T-helper 1 cell treated with Interleukin-12 subunit alpha and Interleukin-12 subunit beta and Interleukin-4 antibody, amounts not matched to agents 30 ng/mL and 1 ng/mL, for 36 hours (primary cell): ENCODE measurements around the gene MTPN. TPM values are rescaled to one million over a fixed set of nuclear protein-coding genes. Genes with fewer than 3 reads are reported as not detected.

Experiments
- intact Hi-C: fragments of 100-400 bp; cut with micrococcal nuclease; formaldehyde crosslinking; loops from one replicate; pipeline ENCODE4 v1.15.1; 2024
- total RNA-seq: library from RNA; stranded (reverse); gene quantifications from 2 replicates; pipeline ENCODE4 v1.2.3, GENCODE V29; 2022

MTPN gene
- total RNA-seq, 1 donor from 2014 or later, result 118 TPM

- intact Hi-C loops, result no loop called here
These were observed 47.4 kb downstream of the MTPN start for GRCh38 chr7:135929722-135930141.

GRCh38 chr7:135929249-135929648 lies 47.9 kb downstream of the MTPN start:
- intact Hi-C loops, result no loop called here

DNA sequence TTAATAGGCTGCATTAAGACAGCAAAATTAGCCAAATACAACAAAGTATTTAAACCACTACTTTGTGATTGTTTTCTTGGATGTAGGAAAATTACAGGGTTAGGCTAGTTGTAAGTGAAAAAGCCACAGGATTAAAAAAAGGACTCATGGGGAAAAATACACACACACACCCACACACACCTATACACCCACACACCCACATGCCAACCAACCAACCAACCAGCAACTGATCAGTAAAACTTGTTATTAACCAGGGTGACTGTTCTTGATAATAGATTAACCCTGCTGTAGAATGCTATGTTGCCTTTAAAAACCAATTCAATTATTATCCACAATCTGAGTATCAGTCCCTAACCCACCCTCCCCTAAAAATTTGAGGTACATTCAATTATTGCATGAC lies 49.0 kb downstream of the MTPN start:
- intact Hi-C loops, result no loop called here

GRCh38 chr7:135925210-135925609 lies 51.9 kb downstream of the MTPN start:
- intact Hi-C loops, result no loop called here

DNA sequence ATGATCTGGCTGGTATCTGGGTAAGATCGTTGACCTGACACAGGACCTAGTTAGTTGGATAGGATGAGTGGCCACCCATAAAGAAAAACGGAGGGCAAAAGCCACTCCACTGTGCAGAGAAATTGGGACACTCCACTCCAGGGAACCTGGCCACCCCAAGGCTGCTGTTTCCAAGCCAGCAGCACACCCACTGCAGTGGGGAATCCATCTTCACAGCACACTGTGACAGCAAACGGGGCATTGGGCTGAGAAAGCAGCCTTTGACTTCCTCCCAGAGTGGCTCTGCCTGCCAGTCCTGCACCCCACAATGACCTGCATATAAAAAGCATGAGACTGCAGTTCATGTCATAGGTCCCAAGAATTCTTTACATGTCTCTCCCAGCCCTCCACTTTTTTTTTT lies 52.9 kb downstream of the MTPN start:
- intact Hi-C loops, result no loop called here

GRCh38 chr7:135922263-135922662 lies 54.9 kb downstream of the MTPN start:
- intact Hi-C loops, result no loop called here

- intact Hi-C loops, result no loop called here
These were observed 56.7 kb downstream of the MTPN start for GRCh38 chr7:135920478-135920877.

- intact Hi-C loops, result no loop called here
These were observed 57.9 kb downstream of the MTPN start for GRCh38 chr7:135919071-135919841.

DNA sequence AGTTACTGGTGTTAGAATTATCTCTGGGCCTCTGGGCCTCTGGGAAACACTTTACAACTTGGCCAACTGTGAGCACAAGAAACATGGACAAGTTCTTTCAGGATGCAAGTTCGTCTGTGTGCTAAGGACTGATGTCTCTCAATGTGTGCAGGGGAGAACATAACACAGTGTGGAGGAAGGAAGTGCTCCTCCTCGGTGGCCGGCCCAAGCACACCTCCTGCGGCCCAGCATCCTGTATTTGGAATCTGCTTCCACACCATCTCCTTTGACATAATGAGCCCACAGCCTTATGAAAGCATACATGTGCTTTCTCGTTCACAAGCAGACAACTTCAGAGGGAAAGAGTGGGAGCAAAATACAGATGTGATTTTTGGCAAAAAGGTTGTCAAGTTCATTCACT lies 59.0 kb downstream of the MTPN start:
- intact Hi-C loops, result no loop called here

DNA sequence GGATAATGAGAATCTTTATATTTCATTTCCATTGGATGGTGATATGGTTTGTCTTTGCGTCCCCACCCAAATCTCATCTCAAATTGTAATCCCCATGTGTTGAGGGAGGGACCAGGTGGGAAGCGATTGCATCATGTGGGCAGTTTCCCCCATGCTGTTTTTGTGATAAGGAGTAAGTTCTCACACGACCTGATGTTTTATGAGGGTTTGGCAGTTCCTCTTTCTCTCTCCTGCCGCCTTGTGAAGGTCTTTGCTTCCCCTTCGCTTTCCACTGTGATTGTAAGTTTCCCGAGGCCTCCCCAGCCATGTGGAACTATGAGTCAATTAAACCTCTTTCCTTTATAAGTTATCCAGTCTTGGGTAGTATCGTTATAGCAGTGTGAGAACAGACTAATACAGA lies 59.4 kb downstream of the MTPN start:
- intact Hi-C loops, result no loop called here

- intact Hi-C loops, result no loop called here
These were observed 62.8 kb downstream of the MTPN start for GRCh38 chr7:135914346-135914745.

DNA sequence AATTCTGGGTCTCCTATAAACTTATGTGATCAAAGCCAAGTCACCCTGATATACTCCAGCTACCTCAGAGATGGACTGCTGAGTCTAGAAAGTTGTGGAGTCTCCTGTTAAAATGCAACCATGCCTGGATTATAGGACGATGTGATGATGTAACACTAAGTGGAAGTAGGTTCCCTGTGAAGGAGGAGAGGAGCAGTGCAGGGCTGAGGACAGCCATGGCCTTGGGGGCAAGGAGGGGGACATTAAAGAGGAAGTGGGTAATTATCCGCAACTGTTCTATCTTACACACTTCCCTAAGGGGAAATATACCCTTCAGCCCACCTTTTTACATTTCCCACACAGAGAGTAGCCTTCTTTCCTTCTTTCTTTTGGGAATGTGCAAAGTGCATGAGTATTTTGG lies 63.8 kb downstream of the MTPN start:
- intact Hi-C loops, result no loop called here

DNA sequence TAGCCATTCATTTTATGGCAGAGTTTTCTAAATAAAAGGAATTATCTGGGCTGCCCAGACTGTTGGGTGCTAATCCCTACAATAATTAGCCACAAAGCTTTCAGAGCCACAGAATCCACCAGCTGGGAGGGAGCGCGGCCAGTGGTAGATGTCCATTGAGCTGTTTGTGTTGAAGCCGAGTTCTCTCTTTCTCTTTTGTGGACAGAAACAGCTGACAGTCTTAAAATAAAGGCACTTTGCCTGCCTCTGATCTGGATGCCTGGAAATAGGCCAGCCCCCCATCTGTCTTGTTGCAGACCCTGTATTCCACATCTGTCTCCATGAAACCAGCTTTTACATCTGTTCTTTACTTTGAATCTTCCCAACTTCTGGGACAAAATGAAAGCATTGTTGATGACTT lies 66.1 kb downstream of the MTPN start:
- intact Hi-C loops, result no loop called here

DNA sequence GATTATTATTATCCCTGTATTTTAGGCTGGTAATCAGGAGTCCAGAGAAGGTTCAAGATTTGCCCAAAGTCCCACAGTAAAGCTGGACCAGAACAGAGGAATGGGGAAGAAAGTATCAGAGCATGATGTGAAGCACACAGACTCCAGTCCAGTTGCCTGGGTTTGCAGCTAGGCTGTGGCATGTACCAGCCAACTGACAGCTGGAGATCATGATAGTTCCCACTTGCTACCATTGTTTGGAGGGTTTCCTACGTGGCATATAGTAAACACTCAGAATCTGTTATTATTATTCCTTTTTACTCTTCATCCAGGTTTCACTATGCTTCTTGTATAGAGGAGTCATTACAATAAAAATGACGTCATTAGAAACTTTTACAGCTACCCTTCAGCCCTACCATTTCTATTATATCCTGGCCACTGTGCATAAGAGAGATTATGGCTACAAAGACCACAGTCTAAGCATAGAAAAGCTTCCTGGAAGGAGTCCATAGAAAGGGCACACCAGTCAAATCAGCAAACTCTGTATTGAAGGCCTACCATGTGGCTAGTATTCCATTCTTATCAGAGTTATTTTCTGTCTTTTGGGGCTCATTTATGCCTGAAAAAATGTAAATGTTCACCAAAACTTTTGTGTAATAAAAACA lies 66.6 kb downstream of the MTPN start:
- intact Hi-C loops, result no loop called here

GRCh38 chr7:135905858-135906257 lies 71.3 kb downstream of the MTPN start:
- intact Hi-C loops, result no loop called here

GRCh38 chr7:135905355-135905754 lies 71.8 kb downstream of the MTPN start:
- intact Hi-C loops, result no loop called here

GRCh38 chr7:135904282-135904681 lies 72.9 kb downstream of the MTPN start:
- intact Hi-C loops, result no loop called here

- intact Hi-C loops, result no loop called here
These were observed 75.3 kb downstream of the MTPN start for GRCh38 chr7:135901585-135902540.

GRCh38 chr7:135900065-135900546 lies 77.1 kb downstream of the MTPN start:
- intact Hi-C loops, result no loop called here

GRCh38 chr7:135899458-135900064 lies 77.6 kb downstream of the MTPN start:
- intact Hi-C loops, result no loop called here

DNA sequence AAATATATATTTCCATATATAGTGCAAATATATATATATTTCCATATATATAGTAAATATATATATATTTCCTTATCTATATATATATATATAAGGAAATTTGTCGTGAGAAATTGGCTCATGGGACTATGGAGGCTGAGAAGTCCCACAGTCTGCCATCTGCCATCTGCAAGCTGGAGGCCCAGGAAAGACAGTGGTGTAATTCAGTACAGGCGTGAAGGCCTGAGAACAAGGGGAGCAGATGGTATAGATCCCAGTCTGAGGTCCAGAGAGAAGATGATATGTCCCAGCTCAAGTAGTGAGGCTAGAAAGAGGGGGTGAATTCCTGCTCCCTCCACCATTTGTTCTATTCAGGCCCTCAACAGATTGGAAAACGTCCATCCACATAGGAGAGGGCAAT lies 78.9 kb downstream of the MTPN start:
- intact Hi-C loops, result no loop called here
